ENCODE results near the gene DEFB119. TPM values are rescaled to one million over a fixed set of nuclear protein-coding genes. Genes with fewer than 3 reads are reported as not detected.

DEFB119 gene
- total and polyA plus RNA-seq, 2 donors (not counting 3 experiments of a cell fraction or from before 2014, with no cell fraction given): not detected

- Histone ChIP-seq H3K9me1 (replicated peaks; ENCODE audit: control insufficient read depth, extremely low read depth, insufficient read depth, low read length) (no peaks in the 10 kb centered on the region), H3K9ac (replicated peaks; ENCODE audit: extremely low read depth, insufficient read depth, low read length) (no peak overlapping the region), H3K27me3 (ENCODE audit: control insufficient read depth in 2 of 2, insufficient read depth in 2 of 2, low read length in 2 of 2) (no peaks in the 10 kb centered on the region), H3K4me3 (replicated peaks in 1 of 3; ENCODE audit: insufficient read depth in 1 of 3, low read depth in 1 of 3, low read length in 3 of 3) (no peak overlapping the region), H3K79me2 (ENCODE audit: control insufficient read depth, insufficient read depth, low read length) (no peaks in the 10 kb centered on the region), H2AFZ (ENCODE audit: low read depth, low read length) (no peak overlapping the region), H3K36me3 (ENCODE audit: control insufficient read depth in 2 of 2, extremely low read depth in 1 of 2, insufficient read depth in 2 of 2, low read length in 2 of 2) (no peaks in the 10 kb centered on the region), H4K20me1 (replicated peaks; ENCODE audit: control insufficient read depth, extremely low read depth, insufficient read depth, low read length) (no peaks in the 10 kb centered on the region), H3K27ac (ENCODE audit: insufficient read depth, low read depth, low read length) (no peak overlapping the region), H3K9me3 (replicated peaks; ENCODE audit: control insufficient read depth, insufficient read depth, low read length) (no peaks in the 10 kb centered on the region), H3K4me2 (ENCODE audit: insufficient read depth, low read length) (no peak overlapping the region), H3K4me1 (ENCODE audit: control insufficient read depth, extremely low read depth, insufficient read depth, low read length) (no peaks in the 10 kb centered on the region)
- ChIA-PET POLR2A (no interaction called here), CTCF (no interaction called here)
- no TSS peak for BruUV-seq (replicated peaks)
- dilution Hi-C loops (cut with MboI; ENCODE audit: extremely low pct_ligation_motif_present, low sequenced_read_pairs) (no loop called here), intact Hi-C loops (cut with micrococcal nuclease) (no loop called here)
- DNase-seq (ENCODE audit: low read depth, low spot score): no peak
- FAIRE-seq: no peak
- no peak for TF ChIP-seq FOS (IDR thresholded peaks at IDR 0.05; ENCODE audit: borderline replicate concordance, insufficient read depth, low read length)
- TF ChIP-seq, protein P1, sequence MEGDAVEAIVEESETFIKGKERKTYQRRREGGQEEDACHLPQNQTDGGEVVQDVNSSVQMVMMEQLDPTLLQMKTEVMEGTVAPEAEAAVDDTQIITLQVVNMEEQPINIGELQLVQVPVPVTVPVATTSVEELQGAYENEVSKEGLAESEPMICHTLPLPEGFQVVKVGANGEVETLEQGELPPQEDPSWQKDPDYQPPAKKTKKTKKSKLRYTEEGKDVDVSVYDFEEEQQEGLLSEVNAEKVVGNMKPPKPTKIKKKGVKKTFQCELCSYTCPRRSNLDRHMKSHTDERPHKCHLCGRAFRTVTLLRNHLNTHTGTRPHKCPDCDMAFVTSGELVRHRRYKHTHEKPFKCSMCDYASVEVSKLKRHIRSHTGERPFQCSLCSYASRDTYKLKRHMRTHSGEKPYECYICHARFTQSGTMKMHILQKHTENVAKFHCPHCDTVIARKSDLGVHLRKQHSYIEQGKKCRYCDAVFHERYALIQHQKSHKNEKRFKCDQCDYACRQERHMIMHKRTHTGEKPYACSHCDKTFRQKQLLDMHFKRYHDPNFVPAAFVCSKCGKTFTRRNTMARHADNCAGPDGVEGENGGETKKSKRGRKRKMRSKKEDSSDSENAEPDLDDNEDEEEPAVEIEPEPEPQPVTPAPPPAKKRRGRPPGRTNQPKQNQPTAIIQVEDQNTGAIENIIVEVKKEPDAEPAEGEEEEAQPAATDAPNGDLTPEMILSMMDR (IDR thresholded peaks at IDR 0.05; ENCODE audit: extremely low read depth in 1 of 2, insufficient read depth in 1 of 2, low read depth in 1 of 2, low read length in 2 of 2): no peak
- TF ChIP-seq JUN (IDR thresholded peaks at IDR 0.05; ENCODE audit: borderline replicate concordance, insufficient read depth, insufficient read length, low read depth): no peak
- TF ChIP-seq MAX (IDR thresholded peaks at IDR 0.05; ENCODE audit: insufficient read depth, insufficient read length): no peak
- no peak for TF ChIP-seq MYC (IDR thresholded peaks at IDR 0.05; ENCODE audit: low read depth, low read length)
- TF ChIP-seq GATA2 (IDR thresholded peaks at IDR 0.05; ENCODE audit: insufficient read depth, insufficient read length, low read depth, low read length): no peak
- TF ChIP-seq POLR2AphosphoS5 (IDR thresholded peaks at IDR 0.05; ENCODE audit: insufficient read depth, low read depth, low read length): no peak
- no peak for TF ChIP-seq POLR2A (IDR thresholded peaks at IDR 0.05; ENCODE audit: low read depth, low read length)
- TF ChIP-seq EZH2 (IDR thresholded peaks at IDR 0.05; ENCODE audit: borderline replicate concordance, low read depth, low read length, severe bottlenecking): no peak
Measured at GRCh38 chr20:31394900-31395299, 4.5 kb upstream of the DEFB119 start.
